Stimulated activated CD8-positive, alpha-beta memory T cell treated with anti-CD3 and anti-CD28 coated beads, Interleukin-4, amount 100 ng/mL, for 1 hour (primary cell): Measurements from ENCODE around the gene PPP1R14C.
"Not testable (repeated sequence)": the region's sequence is repeated elsewhere in the genome, so short reads cannot be mapped to it uniquely, and the experiment has no call there.

ENCODE experiments used
- DNase-seq, 2 donors: peaks; one replicate each; pipeline ENCODE4 v3.0.0-alpha.2; 2020; ENCODE audit warnings: low read depth in 2 of 2, low spot score in 1 of 2

Gene PPP1R14C

GRCh38 chr6:150165020-150165702 lies 22.3 kb downstream of the PPP1R14C start:
- no peak for DNase-seq

GRCh38 chr6:150167479-150167873 lies 24.6 kb downstream of the PPP1R14C start:
- no peak for DNase-seq

GRCh38 chr6:150169181-150169580 lies 26.3 kb downstream of the PPP1R14C start:
- DNase-seq: no peak

GRCh38 chr6:150169609-150170008 lies 26.8 kb downstream of the PPP1R14C start:
- DNase-seq: no peak

- no peak for DNase-seq
Measured at GRCh38 chr6:150172929-150173328, 30.1 kb downstream of the PPP1R14C start.

GRCh38 chr6:150175586-150176151 lies 32.8 kb downstream of the PPP1R14C start:
- no peak for DNase-seq

- no peak for DNase-seq
Measured at GRCh38 chr6:150176152-150176551, 33.3 kb downstream of the PPP1R14C start.

- DNase-seq: no peak
Measured at GRCh38 chr6:150176659-150177058, 33.8 kb downstream of the PPP1R14C start.

GRCh38 chr6:150177259-150177951 lies 34.6 kb downstream of the PPP1R14C start:
- no peak for DNase-seq

- no peak for DNase-seq
Measured at GRCh38 chr6:150177952-150178520, 35.2 kb downstream of the PPP1R14C start.

GRCh38 chr6:150179030-150179429 lies 36.2 kb downstream of the PPP1R14C start:
- no peak for DNase-seq

- DNase-seq: not testable (repeated sequence)
Measured at GRCh38 chr6:150179907-150180424, 37.1 kb downstream of the PPP1R14C start.

- DNase-seq: no peak
Measured at GRCh38 chr6:150180517-150180916, 37.7 kb downstream of the PPP1R14C start.

- DNase-seq: no peak
Measured at GRCh38 chr6:150182460-150183078, 39.7 kb downstream of the PPP1R14C start.

- no peak for DNase-seq
Measured at GRCh38 chr6:150183105-150183504, 40.3 kb downstream of the PPP1R14C start.

GRCh38 chr6:150183966-150184365 lies 41.1 kb downstream of the PPP1R14C start:
- DNase-seq: no peak

- DNase-seq: no peak
Measured at GRCh38 chr6:150184850-150185731, 42.2 kb downstream of the PPP1R14C start.

- DNase-seq: no peak
Measured at GRCh38 chr6:150185732-150186117, 42.9 kb downstream of the PPP1R14C start.

- DNase-seq: no peak
Measured at GRCh38 chr6:150186129-150186898, 43.5 kb downstream of the PPP1R14C start.

- DNase-seq: not testable (repeated sequence)
Measured at GRCh38 chr6:150187433-150187832, 44.6 kb downstream of the PPP1R14C start.
